Activated T-helper 17 cell treated with anti-CD3 and anti-CD28 coated beads, Interleukin-2, amount 50 U/mL, for 72 hours (primary cell): ENCODE measurements around the gene S100B. TPM values are rescaled to one million over a fixed set of nuclear protein-coding genes. Genes with fewer than 3 reads are reported as not detected.
A peak's percentile ranks its signal among the peaks of the same experiment; 100 is the strongest.

Experiments
- ATAC-seq: fragments of 150-1000 bp; cut with Tn5 transposase; replicated peaks from 2 replicates; pipeline ENCODE4 v1.10.0; 2021; ENCODE audit warnings: mild to moderate bottlenecking, moderate library complexity
- H3K27ac Mint-ChIP-seq: one replicate; pipeline ENCODE4 v1.8.0; 2022; ENCODE audit warnings: mixed read lengths
- H3K27me3 Mint-ChIP-seq: one replicate; pipeline ENCODE4 v1.8.0; 2022; ENCODE audit warnings: mixed read lengths
- H3K36me3 Mint-ChIP-seq: one replicate; pipeline ENCODE4 v1.8.0; 2022; ENCODE audit warnings: low read depth, mild to moderate bottlenecking, mixed read lengths
- H3K4me1 Mint-ChIP-seq: one replicate; pipeline ENCODE4 v1.8.0; 2022; ENCODE audit warnings: mixed read lengths
- H3K4me3 Mint-ChIP-seq: one replicate; pipeline ENCODE4 v1.8.0; 2022; ENCODE audit warnings: mild to moderate bottlenecking, mixed read lengths
- H3K9me3 Mint-ChIP-seq: one replicate; pipeline ENCODE4 v1.8.0; 2022; ENCODE audit warnings: mixed read lengths
- total RNA-seq, 2 donors: library from RNA; stranded (reverse); gene quantifications; one replicate each; pipeline ENCODE4 v1.2.3, GENCODE V29; 2022

The S100B gene
- total RNA-seq, 2 donors from 2014 or later, result not detected

- Mint-ChIP-seq H3K36me3 (no peaks in the 10 kb centered on the region), H3K27me3 (no peaks in the 10 kb centered on the region), H3K9me3 (no peaks in the 10 kb centered on the region), H3K4me3 (no peak overlapping the region), H3K4me1 (no peaks in the 10 kb centered on the region), H3K27ac (no peak overlapping the region)
- no peak for ATAC-seq
Measured at GRCh38 chr21:46619846-46620245, 15.0 kb upstream of the S100B start.

- Mint-ChIP-seq H3K36me3 (no peaks in the 10 kb centered on the region), H3K27me3 (no peaks in the 10 kb centered on the region), H3K4me3 (no peak overlapping the region), H3K4me1 (no peaks in the 10 kb centered on the region), H3K9me3 (no peaks in the 10 kb centered on the region), H3K27ac (no peak overlapping the region)
- no peak for ATAC-seq
Measured at GRCh38 chr21:46618738-46619379, 14.0 kb upstream of the S100B start.

- no peaks in the 10 kb centered on the region for H3K27me3 Mint-ChIP-seq
- H3K9me3 Mint-ChIP-seq, result no peaks in the 10 kb centered on the region
- H3K27ac Mint-ChIP-seq, result no peak overlapping the region
- H3K4me3 Mint-ChIP-seq, result no peak overlapping the region
- no peaks in the 10 kb centered on the region for H3K4me1 Mint-ChIP-seq
- H3K36me3 Mint-ChIP-seq, result no peaks in the 10 kb centered on the region
- ATAC-seq, result peak; percentile 13
Measured at GRCh38 chr21:46617267-46618051, 12.6 kb upstream of the S100B start.

GRCh38 chr21:46616656-46617055 is 11.8 kb upstream of the S100B start:
- Mint-ChIP-seq H3K36me3 (no peaks in the 10 kb centered on the region), H3K9me3 (no peaks in the 10 kb centered on the region), H3K4me3 (no peak overlapping the region), H3K27me3 (no peaks in the 10 kb centered on the region), H3K27ac (no peak overlapping the region), H3K4me1 (no peaks in the 10 kb centered on the region)
- ATAC-seq, result no peak

GRCh38 chr21:46616050-46616449 is 11.2 kb upstream of the S100B start:
- no peaks in the 10 kb centered on the region for H3K9me3 Mint-ChIP-seq
- ATAC-seq, result no peak
- H3K4me1 Mint-ChIP-seq, result no peaks in the 10 kb centered on the region
- H3K4me3 Mint-ChIP-seq, result no peak overlapping the region
- H3K27ac Mint-ChIP-seq, result no peak overlapping the region
- H3K27me3 Mint-ChIP-seq, result no peaks in the 10 kb centered on the region
- H3K36me3 Mint-ChIP-seq, result no peaks in the 10 kb centered on the region

- ATAC-seq, result no peak
- H3K27ac Mint-ChIP-seq, result no peak overlapping the region
- no peaks in the 10 kb centered on the region for H3K4me1 Mint-ChIP-seq
- no peaks in the 10 kb centered on the region for H3K9me3 Mint-ChIP-seq
- H3K4me3 Mint-ChIP-seq, result no peak overlapping the region
- no peaks in the 10 kb centered on the region for H3K36me3 Mint-ChIP-seq
- H3K27me3 Mint-ChIP-seq, result no peaks in the 10 kb centered on the region
Measured at GRCh38 chr21:46613391-46613790, 8.5 kb upstream of the S100B start.

- H3K4me1 Mint-ChIP-seq, result peaks cover 16% of the 10 kb centered on the region
- peak; percentile 20 for ATAC-seq
- no peaks in the 10 kb centered on the region for H3K27me3 Mint-ChIP-seq
- no peaks in the 10 kb centered on the region for H3K9me3 Mint-ChIP-seq
- H3K36me3 Mint-ChIP-seq, result no peaks in the 10 kb centered on the region
- H3K4me3 Mint-ChIP-seq, result no peak overlapping the region
- H3K27ac Mint-ChIP-seq, result no peak overlapping the region
Measured at GRCh38 chr21:46610018-46610701, 5.3 kb upstream of the S100B start.

- no peaks in the 10 kb centered on the region for H3K36me3 Mint-ChIP-seq
- H3K4me1 Mint-ChIP-seq, result peaks cover 19% of the 10 kb centered on the region
- H3K27me3 Mint-ChIP-seq, result no peaks in the 10 kb centered on the region
- H3K4me3 Mint-ChIP-seq, result no peak overlapping the region
- no peaks in the 10 kb centered on the region for H3K9me3 Mint-ChIP-seq
- no peak overlapping the region for H3K27ac Mint-ChIP-seq
- ATAC-seq, result no peak
Measured at GRCh38 chr21:46608672-46609111, 3.8 kb upstream of the S100B start.

GRCh38 chr21:46607636-46608035 is 2.8 kb upstream of the S100B start:
- H3K9me3 Mint-ChIP-seq, result no peaks in the 10 kb centered on the region
- no peak overlapping the region for H3K27ac Mint-ChIP-seq
- H3K36me3 Mint-ChIP-seq, result no peaks in the 10 kb centered on the region
- ATAC-seq, result no peak
- peaks cover 19% of the 10 kb centered on the region for H3K4me1 Mint-ChIP-seq
- no peaks in the 10 kb centered on the region for H3K27me3 Mint-ChIP-seq
- no peak overlapping the region for H3K4me3 Mint-ChIP-seq

- Mint-ChIP-seq H3K27me3 (no peaks in the 10 kb centered on the region), H3K4me3 (peak overlapping the region; percentile 48), H3K36me3 (no peaks in the 10 kb centered on the region), H3K9me3 (no peaks in the 10 kb centered on the region), H3K4me1 (peaks cover 19% of the 10 kb centered on the region), H3K27ac (peak overlapping the region; percentile 32)
- ATAC-seq, result peak; percentile 18
Measured at GRCh38 chr21:46606427-46606813, 1.5 kb upstream of the S100B start.

GRCh38 chr21:46605767-46606426 is 1.0 kb upstream of the S100B start:
- H3K27me3 Mint-ChIP-seq, result no peaks in the 10 kb centered on the region
- H3K9me3 Mint-ChIP-seq, result no peaks in the 10 kb centered on the region
- peak; percentile 95 for ATAC-seq
- peak overlapping the region; percentile 32 for H3K27ac Mint-ChIP-seq
- peak overlapping the region; percentile 48 for H3K4me3 Mint-ChIP-seq
- peaks cover 19% of the 10 kb centered on the region for H3K4me1 Mint-ChIP-seq
- no peaks in the 10 kb centered on the region for H3K36me3 Mint-ChIP-seq

GRCh38 chr21:46604329-46604974 is 430 bp downstream of the S100B start:
- H3K9me3 Mint-ChIP-seq, result no peaks in the 10 kb centered on the region
- peak overlapping the region; percentile 13 for H3K27ac Mint-ChIP-seq
- H3K36me3 Mint-ChIP-seq, result no peaks in the 10 kb centered on the region
- H3K4me1 Mint-ChIP-seq, result peaks cover 19% of the 10 kb centered on the region
- no peak overlapping the region for H3K4me3 Mint-ChIP-seq
- no peaks in the 10 kb centered on the region for H3K27me3 Mint-ChIP-seq
- ATAC-seq, result no peak

GRCh38 chr21:46603228-46603627 is 1.7 kb downstream of the S100B start:
- no peak for ATAC-seq
- Mint-ChIP-seq H3K27ac (no peak overlapping the region), H3K4me3 (no peak overlapping the region), H3K27me3 (no peaks in the 10 kb centered on the region), H3K9me3 (no peaks in the 10 kb centered on the region), H3K36me3 (no peaks in the 10 kb centered on the region), H3K4me1 (peaks cover 19% of the 10 kb centered on the region)

GRCh38 chr21:46600978-46601377 is 3.9 kb downstream of the S100B start:
- ATAC-seq, result no peak
- peaks cover 7% of the 10 kb centered on the region for H3K4me1 Mint-ChIP-seq
- no peaks in the 10 kb centered on the region for H3K9me3 Mint-ChIP-seq
- H3K36me3 Mint-ChIP-seq, result no peaks in the 10 kb centered on the region
- H3K27me3 Mint-ChIP-seq, result no peaks in the 10 kb centered on the region
- H3K27ac Mint-ChIP-seq, result no peak overlapping the region
- no peak overlapping the region for H3K4me3 Mint-ChIP-seq
